ENCODE measurements around the gene SLC41A1.

GRCh38 chr1:205804605-205805004, 8.4 kb downstream of the SLC41A1 start:
- TF ChIP-seq CTCF (conservative IDR thresholded peaks at IDR 0.05; ENCODE audit: low read depth, low read length) (no peak), EZH2 (IDR thresholded peaks at IDR 0.05; ENCODE audit: low read length, unreplicated experiment) (no peak)
